SH-SY5Y (cell line): ENCODE measurements around the gene PDE4D.

ENCODE experiments used
- GATA2 ChIP-seq: IDR thresholded peaks from 2 replicates; pipeline ENCODE4 v1.6.1; 2011; ENCODE audit warnings: mild to moderate bottlenecking, low read depth, low read length
- GATA3 ChIP-seq: IDR thresholded peaks from 2 replicates; pipeline ENCODE4 v1.6.1; 2011; ENCODE audit warnings: low read depth, mild to moderate bottlenecking, low read length, moderate library complexity

DNA sequence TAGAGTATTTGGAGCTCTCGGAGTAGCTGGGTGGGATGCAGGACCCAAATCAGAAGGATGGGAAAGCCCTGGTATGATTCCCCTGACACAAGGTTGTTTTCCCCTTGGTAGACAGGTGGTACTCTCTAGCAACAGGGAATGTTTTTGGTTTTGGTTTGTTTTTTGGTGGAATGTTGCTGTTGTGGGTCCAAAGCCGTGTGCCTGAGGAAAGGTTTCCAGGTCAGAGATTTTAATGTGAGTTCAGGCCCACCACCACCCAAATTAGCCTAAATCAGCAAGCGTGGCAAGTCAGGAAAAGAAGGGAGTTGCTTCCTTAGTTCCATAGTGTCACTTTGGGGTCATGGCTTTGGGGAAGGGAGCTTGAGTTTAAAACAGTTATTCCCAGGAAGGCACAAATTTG is 925.2 kb downstream of the PDE4D start:
- TF ChIP-seq GATA2 (no peak), GATA3 (no peak)
